ENCODE measurements around the gene FRS2.

The FRS2 gene

DNA sequence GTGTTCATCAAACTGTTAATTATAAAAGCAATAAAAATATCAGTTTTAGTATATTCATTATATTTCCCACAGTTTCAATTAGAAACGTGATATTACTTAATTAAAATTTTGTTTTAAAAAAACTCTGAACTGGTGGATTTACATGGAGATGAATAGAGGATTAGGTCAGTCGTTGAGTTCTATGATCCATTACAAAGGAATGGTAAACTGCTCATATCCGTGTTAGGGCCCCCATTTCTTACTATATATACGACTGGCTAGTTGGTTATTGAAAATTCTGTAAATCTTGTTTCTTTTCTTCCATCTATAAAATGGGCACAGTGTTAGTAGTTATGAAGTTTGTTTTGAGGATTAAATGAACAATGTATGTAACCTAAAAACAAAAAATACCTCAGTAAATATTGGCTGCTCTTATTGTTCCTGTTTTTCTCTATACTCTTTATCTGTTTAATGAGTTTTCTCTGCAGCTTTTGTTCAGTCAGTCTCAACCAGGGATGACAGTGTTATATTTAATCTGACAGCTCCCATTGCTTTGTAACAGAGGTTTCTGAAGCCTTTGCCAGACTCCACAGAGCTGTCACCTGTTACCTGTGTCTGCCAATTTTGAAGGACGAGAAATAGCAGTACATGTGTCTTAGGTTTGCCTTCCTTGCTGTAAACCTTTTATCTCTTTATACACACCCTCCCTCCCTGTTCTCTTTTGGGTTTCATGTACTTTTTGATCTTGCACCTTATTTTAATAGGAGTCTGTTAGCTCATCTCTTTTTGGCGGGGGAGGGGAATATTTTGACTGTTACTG lies 41.5 kb downstream of the FRS2 start:
- no peak overlapping the region for H3K4me3 ChIP-seq (ENCODE audit: insufficient read depth, low read depth, low read length)
- H3K36me3 ChIP-seq (ENCODE audit: control insufficient read depth, insufficient read depth, low read length), result no peaks in the 10 kb centered on the region
- WGBS, 2 experiments, result 53 to 80% methylated on average over 3 to 5 of the region's 6 CpGs
- peaks cover 18% of the 10 kb centered on the region for H3K4me1 ChIP-seq (ENCODE audit: control insufficient read depth, insufficient read depth, low read length)
- no peaks in the 10 kb centered on the region for H3K27me3 ChIP-seq (ENCODE audit: control insufficient read depth, insufficient read depth, low read length, poor library complexity, severe bottlenecking)
- H3K27ac ChIP-seq (ENCODE audit: insufficient read depth, low read depth, low read length, poor library complexity, severe bottlenecking), result no peak overlapping the region
- H3K9me3 ChIP-seq (ENCODE audit: control insufficient read depth, low read length), result no peaks in the 10 kb centered on the region

- no peak overlapping the region for H3K27ac ChIP-seq (ENCODE audit: insufficient read depth, low read depth, low read length, poor library complexity, severe bottlenecking)
- WGBS, 2 experiments, result 92% methylated on average over 1 of the region's 2 CpGs; no CpG with 5 or more reads in 1 of the 2 experiments
- no peaks in the 10 kb centered on the region for H3K36me3 ChIP-seq (ENCODE audit: control insufficient read depth, insufficient read depth, low read length)
- peaks cover 18% of the 10 kb centered on the region for H3K4me1 ChIP-seq (ENCODE audit: control insufficient read depth, insufficient read depth, low read length)
- no peaks in the 10 kb centered on the region for H3K27me3 ChIP-seq (ENCODE audit: control insufficient read depth, insufficient read depth, low read length, poor library complexity, severe bottlenecking)
- H3K9me3 ChIP-seq (ENCODE audit: control insufficient read depth, low read length), result no peaks in the 10 kb centered on the region
- H3K4me3 ChIP-seq (ENCODE audit: insufficient read depth, low read depth, low read length), result no peak overlapping the region
Measured at GRCh38 chr12:69512820-69513219, 42.6 kb downstream of the FRS2 start.

DNA sequence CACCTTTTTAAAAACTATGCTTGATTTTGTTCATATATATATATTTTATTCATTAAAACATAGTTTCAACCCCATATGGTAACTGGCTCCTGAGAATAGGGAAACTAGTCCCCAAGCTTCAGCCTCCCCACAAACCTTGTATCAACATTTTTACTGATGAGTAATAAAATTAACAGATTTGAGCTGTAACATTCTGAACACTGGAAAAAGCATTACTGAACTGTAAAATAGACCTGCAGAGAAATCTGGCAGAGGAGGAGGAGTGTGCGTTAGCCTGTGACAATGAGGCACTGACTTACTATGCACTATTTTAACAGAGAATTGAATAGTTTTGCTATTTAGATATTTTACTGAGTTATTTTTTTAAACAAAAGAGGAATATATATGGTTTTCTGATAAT lies 43.1 kb downstream of the FRS2 start:
- Histone ChIP-seq H3K9me3 (ENCODE audit: control insufficient read depth, low read length) (no peaks in the 10 kb centered on the region), H3K36me3 (ENCODE audit: control insufficient read depth, insufficient read depth, low read length) (no peaks in the 10 kb centered on the region), H3K27me3 (ENCODE audit: control insufficient read depth, insufficient read depth, low read length, poor library complexity, severe bottlenecking) (no peaks in the 10 kb centered on the region), H3K27ac (ENCODE audit: insufficient read depth, low read depth, low read length, poor library complexity, severe bottlenecking) (no peak overlapping the region), H3K4me1 (ENCODE audit: control insufficient read depth, insufficient read depth, low read length) (peaks cover 18% of the 10 kb centered on the region), H3K4me3 (ENCODE audit: insufficient read depth, low read depth, low read length) (no peak overlapping the region)
- WGBS, 2 experiments, result 100% methylated on average over 1 of the region's 1 CpG

- Histone ChIP-seq H3K9me3 (ENCODE audit: control insufficient read depth, low read length) (no peaks in the 10 kb centered on the region), H3K4me1 (ENCODE audit: control insufficient read depth, insufficient read depth, low read length) (peaks cover 16% of the 10 kb centered on the region), H3K4me3 (ENCODE audit: insufficient read depth, low read depth, low read length) (no peak overlapping the region), H3K36me3 (ENCODE audit: control insufficient read depth, insufficient read depth, low read length) (no peaks in the 10 kb centered on the region), H3K27me3 (ENCODE audit: control insufficient read depth, insufficient read depth, low read length, poor library complexity, severe bottlenecking) (no peaks in the 10 kb centered on the region), H3K27ac (ENCODE audit: insufficient read depth, low read depth, low read length, poor library complexity, severe bottlenecking) (no peak overlapping the region)
- WGBS, 2 experiments, result 94 to 96% methylated on average over 2 of the region's 2 CpGs
Measured at GRCh38 chr12:69514111-69514510, 43.9 kb downstream of the FRS2 start.

- no peak overlapping the region for H3K27ac ChIP-seq (ENCODE audit: insufficient read depth, low read depth, low read length, poor library complexity, severe bottlenecking)
- H3K4me3 ChIP-seq (ENCODE audit: insufficient read depth, low read depth, low read length), result no peak overlapping the region
- peaks cover 9% of the 10 kb centered on the region for H3K4me1 ChIP-seq (ENCODE audit: control insufficient read depth, insufficient read depth, low read length)
- no peaks in the 10 kb centered on the region for H3K36me3 ChIP-seq (ENCODE audit: control insufficient read depth, insufficient read depth, low read length)
- H3K27me3 ChIP-seq (ENCODE audit: control insufficient read depth, insufficient read depth, low read length, poor library complexity, severe bottlenecking), result no peaks in the 10 kb centered on the region
- H3K9me3 ChIP-seq (ENCODE audit: control insufficient read depth, low read length), result peaks cover under 1% of the 10 kb centered on the region
Measured at GRCh38 chr12:69514845-69515244, 44.7 kb downstream of the FRS2 start.

DNA sequence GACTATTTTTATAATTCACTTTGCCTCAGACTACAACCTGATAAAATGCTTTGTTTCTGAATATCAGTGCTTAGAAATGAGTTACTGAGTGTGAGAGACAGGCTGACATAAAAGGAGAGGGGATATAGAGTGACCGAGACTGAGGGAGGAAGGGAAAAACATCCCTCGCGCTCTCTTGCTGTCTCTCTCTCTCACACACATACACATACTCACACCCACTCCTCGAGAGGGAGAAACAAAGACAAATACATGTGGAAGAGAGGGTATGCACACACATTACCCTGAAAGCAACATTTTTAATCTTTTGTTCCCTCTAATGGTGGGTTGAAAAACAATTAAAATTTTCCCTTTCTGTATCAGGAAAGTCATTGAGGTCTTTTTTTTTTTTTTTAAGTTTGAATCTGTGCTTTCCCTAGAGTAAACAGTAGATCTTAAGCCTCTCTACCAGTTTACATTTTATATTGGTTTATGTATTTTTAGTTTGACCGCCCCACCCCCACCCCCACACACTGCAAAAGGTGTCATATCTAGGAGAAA lies 45.3 kb downstream of the FRS2 start:
- Histone ChIP-seq H3K9me3 (ENCODE audit: control insufficient read depth, low read length) (peaks cover 2% of the 10 kb centered on the region), H3K27me3 (ENCODE audit: control insufficient read depth, insufficient read depth, low read length, poor library complexity, severe bottlenecking) (no peaks in the 10 kb centered on the region), H3K4me3 (ENCODE audit: insufficient read depth, low read depth, low read length) (no peak overlapping the region), H3K27ac (ENCODE audit: insufficient read depth, low read depth, low read length, poor library complexity, severe bottlenecking) (peak overlapping the region; percentile 53), H3K36me3 (ENCODE audit: control insufficient read depth, insufficient read depth, low read length) (no peaks in the 10 kb centered on the region), H3K4me1 (ENCODE audit: control insufficient read depth, insufficient read depth, low read length) (peaks cover 6% of the 10 kb centered on the region)
- 0 to 33% methylated on average over 1 of the region's 5 CpGs for WGBS, 2 experiments

DNA sequence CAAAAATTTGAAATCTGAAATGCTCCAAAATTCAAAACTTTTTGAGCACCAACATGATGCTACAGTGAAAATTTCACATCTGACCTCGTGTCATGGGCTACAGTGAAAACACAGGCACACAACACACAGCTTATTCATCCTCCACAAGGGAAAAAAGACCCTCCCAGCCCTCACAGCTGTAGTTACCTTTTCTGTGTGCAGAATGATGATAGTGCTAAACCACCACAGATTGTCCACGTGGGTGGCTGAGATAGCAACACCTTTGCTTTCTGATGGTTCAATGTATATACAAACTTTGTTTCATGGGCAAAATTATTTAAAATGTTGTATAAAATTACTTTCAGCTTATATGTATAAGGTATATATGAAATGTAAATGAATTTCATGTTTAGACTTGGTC lies 46.8 kb downstream of the FRS2 start:
- Histone ChIP-seq H3K36me3 (ENCODE audit: control insufficient read depth, insufficient read depth, low read length) (no peaks in the 10 kb centered on the region), H3K27me3 (ENCODE audit: control insufficient read depth, insufficient read depth, low read length, poor library complexity, severe bottlenecking) (no peaks in the 10 kb centered on the region), H3K9me3 (ENCODE audit: control insufficient read depth, low read length) (peaks cover 5% of the 10 kb centered on the region), H3K4me3 (ENCODE audit: insufficient read depth, low read depth, low read length) (no peak overlapping the region), H3K4me1 (ENCODE audit: control insufficient read depth, insufficient read depth, low read length) (peaks cover 6% of the 10 kb centered on the region), H3K27ac (ENCODE audit: insufficient read depth, low read depth, low read length, poor library complexity, severe bottlenecking) (no peak overlapping the region)
- 97 to 98% methylated on average over 2 of the region's 2 CpGs for WGBS, 2 experiments

DNA sequence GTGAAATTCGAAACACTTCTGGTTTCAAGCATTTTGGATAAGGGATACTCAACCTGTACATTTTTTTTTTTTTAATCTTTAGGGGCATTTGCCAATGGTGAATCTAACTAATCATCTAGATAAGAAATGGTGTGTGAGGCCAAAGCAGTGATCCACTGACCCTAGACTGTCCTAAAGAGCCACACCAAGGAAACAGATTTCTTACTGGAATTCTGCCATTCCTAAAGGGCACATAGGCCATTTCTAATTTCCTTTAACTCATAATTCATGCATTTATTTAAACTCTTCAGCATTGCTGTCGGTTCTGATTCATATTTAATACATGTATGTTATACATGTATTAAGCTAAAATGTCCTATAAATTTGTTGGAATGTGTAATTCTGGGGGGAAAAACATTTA lies 47.2 kb downstream of the FRS2 start:
- Histone ChIP-seq H3K36me3 (ENCODE audit: control insufficient read depth, insufficient read depth, low read length) (no peaks in the 10 kb centered on the region), H3K4me3 (ENCODE audit: insufficient read depth, low read depth, low read length) (no peak overlapping the region), H3K4me1 (ENCODE audit: control insufficient read depth, insufficient read depth, low read length) (peaks cover 6% of the 10 kb centered on the region), H3K27me3 (ENCODE audit: control insufficient read depth, insufficient read depth, low read length, poor library complexity, severe bottlenecking) (no peaks in the 10 kb centered on the region), H3K27ac (ENCODE audit: insufficient read depth, low read depth, low read length, poor library complexity, severe bottlenecking) (no peak overlapping the region), H3K9me3 (ENCODE audit: control insufficient read depth, low read length) (peaks cover 5% of the 10 kb centered on the region)
- WGBS, 2 experiments, result 100% methylated on average over 1 of the region's 2 CpGs

GRCh38 chr12:69519871-69520270 lies 49.7 kb downstream of the FRS2 start:
- 89 to 90% methylated on average over 7 of the region's 7 CpGs for WGBS, 2 experiments
- Histone ChIP-seq H3K4me1 (ENCODE audit: control insufficient read depth, insufficient read depth, low read length) (peaks cover 6% of the 10 kb centered on the region), H3K27me3 (ENCODE audit: control insufficient read depth, insufficient read depth, low read length, poor library complexity, severe bottlenecking) (no peaks in the 10 kb centered on the region), H3K4me3 (ENCODE audit: insufficient read depth, low read depth, low read length) (no peak overlapping the region), H3K27ac (ENCODE audit: insufficient read depth, low read depth, low read length, poor library complexity, severe bottlenecking) (no peak overlapping the region), H3K36me3 (ENCODE audit: control insufficient read depth, insufficient read depth, low read length) (no peaks in the 10 kb centered on the region), H3K9me3 (ENCODE audit: control insufficient read depth, low read length) (peaks cover 5% of the 10 kb centered on the region)

GRCh38 chr12:69523433-69524330 lies 53.5 kb downstream of the FRS2 start:
- no peaks in the 10 kb centered on the region for H3K27me3 ChIP-seq (ENCODE audit: control insufficient read depth, insufficient read depth, low read length, poor library complexity, severe bottlenecking)
- peaks cover 5% of the 10 kb centered on the region for H3K9me3 ChIP-seq (ENCODE audit: control insufficient read depth, low read length)
- H3K4me3 ChIP-seq (ENCODE audit: insufficient read depth, low read depth, low read length), result no peak overlapping the region
- 95% methylated on average over 11 of the region's 11 CpGs for WGBS, 2 experiments
- H3K36me3 ChIP-seq (ENCODE audit: control insufficient read depth, insufficient read depth, low read length), result no peaks in the 10 kb centered on the region
- H3K4me1 ChIP-seq (ENCODE audit: control insufficient read depth, insufficient read depth, low read length), result no peaks in the 10 kb centered on the region
- no peak overlapping the region for H3K27ac ChIP-seq (ENCODE audit: insufficient read depth, low read depth, low read length, poor library complexity, severe bottlenecking)

Measured in ectodermal cell (in vitro differentiated cells).